Measurements from ENCODE around the gene HSPE1.
"Not testable (repeated sequence)": the region's sequence is repeated elsewhere in the genome, so short reads cannot be mapped to it uniquely, and the experiment has no call there.

HSPE1 gene

DNA sequence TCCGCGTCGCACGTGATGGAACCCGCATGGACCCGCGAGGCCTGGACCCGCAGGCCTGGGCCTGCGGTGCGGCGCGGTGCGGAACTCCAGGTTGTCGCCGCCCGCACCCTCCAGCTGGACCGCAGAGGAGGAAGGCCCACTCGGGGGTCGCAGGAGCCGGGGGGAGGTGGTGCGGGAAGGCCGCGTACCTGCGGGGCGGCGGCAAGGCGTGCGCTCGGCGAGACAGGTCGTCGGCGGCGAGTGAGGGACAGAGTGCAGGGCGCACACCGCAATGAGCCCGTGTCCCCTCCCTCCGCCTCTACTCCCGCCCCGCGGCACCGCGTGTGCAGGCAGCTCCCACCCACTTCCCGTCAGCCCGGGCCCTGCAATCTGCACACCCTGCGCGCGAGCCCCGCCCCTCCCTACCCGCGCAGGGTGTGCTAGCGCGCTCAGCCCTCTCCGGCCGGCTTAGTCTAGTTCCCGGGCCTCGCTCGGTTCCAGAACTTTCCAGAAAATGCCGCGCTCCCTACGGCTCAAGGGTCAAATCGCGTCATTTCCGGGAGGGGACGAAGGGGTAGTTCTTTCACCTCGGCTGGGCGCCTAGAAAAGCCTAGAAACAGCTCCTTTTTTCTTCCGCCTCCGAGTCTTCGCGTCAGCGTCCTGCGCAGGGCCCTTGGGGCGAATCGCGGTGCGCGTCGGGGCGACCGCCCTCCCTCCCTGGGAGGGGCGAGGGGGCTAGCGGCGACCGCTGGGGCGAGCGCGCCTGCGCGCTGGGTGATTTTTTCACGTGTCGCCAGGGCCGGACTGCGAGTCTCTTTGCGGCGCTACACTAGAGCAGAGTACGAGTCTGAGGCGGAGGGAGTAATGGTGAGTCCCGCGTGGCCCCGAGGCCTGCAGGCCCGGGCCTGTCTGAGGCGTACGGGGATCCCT lies at the start of gene HSPE1, which contains the start of gene HSPD1:
TSS of gene HSPE1 (plus strand) at position 786 of the 909 bp plus-strand sequence. CDS start at position 844, 58 bp downstream.
TSS of gene HSPD1 (minus strand) at position 247 of the 909 bp plus-strand sequence. CDS start 992 bp downstream, outside the sequence.
- peak; percentile 97 for DNase-seq

DNA sequence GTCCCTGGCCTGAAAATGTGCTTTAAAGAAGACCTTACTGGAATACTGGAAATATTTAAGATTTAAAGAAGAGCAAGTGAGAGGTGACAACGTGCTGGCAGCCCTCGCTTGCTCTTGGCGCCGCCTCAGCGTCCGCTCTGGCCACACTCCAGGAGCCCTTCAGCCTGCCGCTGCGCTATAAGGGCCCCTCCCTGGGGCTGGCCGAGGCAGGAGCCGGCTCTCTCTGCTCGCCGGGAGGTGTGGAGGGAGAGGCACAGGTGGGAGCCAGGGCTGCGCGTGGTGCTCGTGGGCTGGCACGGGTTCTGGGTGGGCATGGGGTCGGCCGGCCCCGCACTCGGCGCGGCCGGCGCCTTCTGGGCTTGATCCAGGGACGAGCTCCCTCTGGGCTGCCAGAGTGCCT lies 49.7 kb upstream of the HSPE1 start:
- no peak for DNase-seq

DNA sequence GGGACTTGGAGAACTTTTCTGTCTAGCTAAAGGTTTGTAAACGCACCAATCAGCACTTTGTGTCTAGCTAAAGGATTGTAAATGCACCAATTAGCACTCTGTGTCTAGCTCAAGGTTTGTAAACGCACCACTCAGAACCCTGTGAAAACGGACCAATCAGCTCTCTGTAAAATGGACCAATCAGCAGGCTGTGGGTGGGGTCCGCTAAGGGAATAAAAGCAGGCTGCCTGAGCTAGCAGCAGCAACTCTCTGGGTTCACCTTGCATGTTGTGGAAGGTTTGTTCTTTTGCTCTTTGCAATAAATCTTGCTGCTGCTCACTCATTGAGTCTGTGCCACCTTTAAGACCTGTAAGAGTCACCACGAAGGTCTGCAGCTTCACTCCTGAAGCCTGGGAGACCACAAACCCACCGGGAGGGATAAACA lies 49.2 kb upstream of the HSPE1 start:
- DNase-seq = not testable (repeated sequence)

DNA sequence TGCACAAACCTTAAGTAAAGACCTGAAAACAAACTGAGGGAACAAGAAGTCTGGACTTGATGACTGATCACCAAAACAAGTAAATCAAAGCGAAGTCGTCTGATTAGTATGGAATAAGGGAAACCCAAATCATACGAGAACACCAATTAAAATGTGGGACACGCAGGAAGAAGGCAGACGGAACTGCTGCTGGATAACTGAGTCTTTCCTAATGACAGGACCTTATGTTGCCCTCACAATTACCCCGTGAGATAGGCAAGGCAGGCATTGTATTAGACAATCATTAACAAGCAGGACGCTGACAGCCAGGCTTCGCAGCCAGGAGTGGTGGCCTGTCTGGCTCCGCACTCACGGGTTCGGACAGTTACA lies 47.4 kb upstream of the HSPE1 start:
- no peak for DNase-seq

DNA sequence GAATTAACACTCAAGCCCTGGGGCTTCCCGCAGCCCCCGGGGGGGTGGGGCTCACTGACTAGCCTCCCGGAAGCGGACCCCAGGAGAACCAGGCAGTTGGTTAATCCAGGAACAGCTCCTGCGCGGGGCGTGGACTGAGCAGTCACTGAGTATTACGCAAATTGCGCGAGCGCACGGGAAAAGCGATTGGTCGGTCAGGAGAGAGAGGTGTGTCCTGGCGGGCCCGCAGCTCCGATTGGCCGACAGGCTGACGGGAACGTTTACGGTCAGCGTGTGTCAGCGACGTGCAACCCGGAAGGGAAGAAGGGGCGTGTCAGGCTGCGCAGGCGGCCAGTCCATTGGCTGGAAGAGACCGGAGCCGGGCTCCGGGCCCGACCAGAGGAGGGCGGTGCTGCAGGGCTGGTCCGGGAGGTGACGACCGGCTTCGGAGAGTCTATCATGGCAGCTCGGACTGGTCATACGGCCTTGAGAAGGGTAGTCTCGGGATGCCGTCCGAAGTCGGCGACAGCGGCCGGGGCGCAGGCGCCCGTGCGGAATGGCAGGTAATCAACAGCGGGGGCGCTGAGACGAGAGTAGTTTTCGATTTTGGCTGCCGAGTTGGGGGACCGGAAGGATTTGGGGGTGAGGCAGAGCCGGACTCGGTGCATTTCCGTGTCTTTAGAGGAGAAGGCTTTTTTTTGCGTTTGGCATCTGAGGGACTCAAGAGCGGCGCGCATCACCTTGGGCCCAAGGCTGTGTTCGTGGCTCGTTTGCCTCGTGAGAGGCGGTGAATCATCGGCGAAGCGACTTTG lies 46.9 kb upstream of the HSPE1 start, which contains the start of gene COQ10B:
TSS of gene COQ10B (plus strand) at position 430 of the 791 bp plus-strand sequence. CDS start at position 439, 9 bp downstream.
- peak; percentile 97 for DNase-seq

DNA sequence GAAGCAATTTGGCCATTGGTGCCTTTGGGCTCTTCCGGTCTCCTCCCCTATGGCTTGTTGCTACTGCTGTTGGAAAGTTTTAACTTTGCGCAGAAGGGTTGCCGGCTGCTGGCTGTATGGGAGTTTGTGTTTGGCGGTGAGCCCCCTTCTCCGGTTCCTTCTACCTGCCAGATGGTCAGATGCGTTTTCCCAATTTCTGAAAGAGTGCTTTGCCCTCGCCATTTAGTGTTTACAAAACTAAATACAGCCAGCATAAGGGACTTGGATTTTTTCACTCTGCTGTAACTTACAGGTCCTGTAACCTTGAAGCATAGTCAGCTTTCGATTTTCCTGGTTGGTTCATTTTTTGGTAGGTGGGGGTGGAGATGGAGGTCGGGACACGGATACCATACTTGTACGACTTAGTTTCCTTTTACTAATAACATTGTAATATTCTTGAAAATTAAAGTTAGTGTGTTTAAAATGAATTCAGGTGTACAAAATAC lies 46.2 kb upstream of the HSPE1 start:
- DNase-seq = no peak

DNA sequence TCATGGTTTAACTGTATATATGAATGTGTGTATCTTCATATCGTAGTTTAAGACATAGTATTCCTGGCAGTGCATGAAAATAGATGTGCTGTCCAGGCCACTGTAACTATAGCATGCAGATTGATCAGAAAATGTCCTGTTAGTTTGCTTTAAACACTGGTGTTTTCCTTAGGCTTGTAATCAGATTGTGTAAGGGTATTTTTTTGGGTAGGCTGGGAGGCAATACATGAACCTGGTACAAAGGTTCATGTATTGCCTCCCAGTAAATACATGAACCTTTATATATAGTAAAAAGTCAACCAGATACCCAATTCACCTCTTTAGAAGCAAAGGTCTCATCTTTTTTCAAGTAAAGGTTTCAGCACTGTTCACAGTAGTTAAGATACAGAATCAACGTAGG lies 45.3 kb upstream of the HSPE1 start:
- DNase-seq = no peak

DNA sequence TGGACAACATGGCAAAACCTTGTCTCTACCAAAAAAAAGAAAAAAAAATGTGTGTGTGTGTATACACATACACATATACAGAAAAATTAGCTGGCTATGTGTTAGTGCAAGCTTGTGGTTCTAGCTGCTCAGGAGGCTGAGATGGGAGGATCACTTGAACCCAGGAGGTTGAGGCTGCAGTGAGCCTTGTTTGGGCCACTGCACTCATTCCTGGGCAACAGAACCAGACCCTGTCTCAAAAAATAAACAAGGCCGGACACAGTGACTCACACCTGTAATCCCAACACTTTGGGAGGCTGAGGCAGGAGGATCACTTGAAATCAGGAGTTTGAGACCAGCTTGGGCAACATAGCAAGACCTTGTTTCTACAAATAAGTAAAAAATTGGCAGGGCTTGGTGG lies 44.8 kb upstream of the HSPE1 start:
- no peak for DNase-seq

DNA sequence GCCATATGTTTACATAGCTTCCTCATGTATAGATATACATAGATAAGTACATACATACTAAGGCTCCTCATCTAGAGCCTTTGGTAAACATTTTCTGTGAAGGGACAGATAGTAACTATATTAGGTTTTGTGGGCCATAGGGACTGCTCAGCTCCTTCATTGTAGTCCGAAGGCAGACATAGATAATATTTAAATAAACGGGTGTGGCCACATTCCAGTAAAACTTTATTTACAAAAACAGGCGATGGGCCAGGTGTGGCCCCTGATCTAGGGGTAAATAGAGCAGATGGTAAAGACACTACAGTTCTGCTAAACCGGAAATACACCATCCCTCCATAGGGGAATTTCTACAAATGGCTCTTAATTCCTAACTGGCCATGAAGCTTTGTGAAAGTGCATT lies 39.5 kb upstream of the HSPE1 start:
- no peak for DNase-seq

DNA sequence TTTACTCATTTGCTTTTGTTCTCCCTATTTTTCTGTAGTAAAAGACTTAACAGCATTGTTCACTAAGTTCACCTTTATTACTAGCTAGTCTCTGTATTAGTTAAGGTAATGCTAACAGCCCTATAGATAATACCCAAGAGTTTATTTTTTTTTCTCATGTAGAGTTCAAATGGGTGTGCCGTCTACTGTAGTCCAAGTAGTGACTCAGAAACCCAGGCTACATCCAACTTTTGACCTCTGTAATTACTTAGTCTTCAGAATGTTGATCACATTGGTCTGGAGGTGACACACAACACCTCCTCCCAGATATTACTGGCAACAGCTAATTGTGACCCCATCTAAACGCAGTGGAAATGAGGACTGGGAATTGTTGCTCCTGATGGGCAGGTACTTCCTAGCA lies 39.1 kb upstream of the HSPE1 start:
- no peak for DNase-seq

DNA sequence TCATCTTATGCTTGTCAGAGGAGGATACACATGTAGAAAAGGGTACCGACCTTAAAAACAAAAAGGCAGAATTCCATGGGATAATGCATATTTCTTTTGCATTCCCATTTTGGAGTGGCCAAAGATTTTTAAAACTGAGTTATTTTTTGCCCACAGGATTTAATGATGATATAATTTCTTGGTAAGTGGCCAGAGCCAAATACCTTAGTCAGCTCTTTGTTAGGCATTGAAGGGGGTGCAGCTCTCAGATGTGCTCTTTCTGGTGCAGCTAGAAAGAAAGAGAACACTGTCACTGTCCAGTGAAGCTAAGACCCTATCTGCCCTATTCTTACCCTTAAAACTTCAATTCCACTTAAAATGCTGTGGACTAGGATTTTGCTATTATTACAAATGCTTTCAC lies 36.0 kb upstream of the HSPE1 start:
- no peak for DNase-seq

DNA sequence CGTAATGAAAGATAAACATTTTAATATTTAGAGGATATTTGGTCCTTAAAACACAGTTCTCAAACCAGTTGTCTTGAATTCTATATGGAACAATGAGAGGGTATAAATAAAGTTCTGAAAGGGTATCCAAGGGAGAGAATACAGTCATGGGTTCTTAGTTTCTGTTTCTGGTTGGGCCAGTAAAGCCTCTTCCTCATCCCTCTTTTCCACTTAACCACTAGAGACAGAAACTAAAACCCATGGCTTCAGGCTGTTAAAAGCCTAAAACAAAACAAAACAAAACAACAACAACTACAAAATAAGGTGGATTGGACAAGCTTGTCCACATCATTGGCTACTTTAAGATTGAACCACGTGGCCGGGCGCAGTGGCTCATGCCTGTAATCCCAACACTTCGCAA lies 28.0 kb upstream of the HSPE1 start:
- DNase-seq = no peak

DNA sequence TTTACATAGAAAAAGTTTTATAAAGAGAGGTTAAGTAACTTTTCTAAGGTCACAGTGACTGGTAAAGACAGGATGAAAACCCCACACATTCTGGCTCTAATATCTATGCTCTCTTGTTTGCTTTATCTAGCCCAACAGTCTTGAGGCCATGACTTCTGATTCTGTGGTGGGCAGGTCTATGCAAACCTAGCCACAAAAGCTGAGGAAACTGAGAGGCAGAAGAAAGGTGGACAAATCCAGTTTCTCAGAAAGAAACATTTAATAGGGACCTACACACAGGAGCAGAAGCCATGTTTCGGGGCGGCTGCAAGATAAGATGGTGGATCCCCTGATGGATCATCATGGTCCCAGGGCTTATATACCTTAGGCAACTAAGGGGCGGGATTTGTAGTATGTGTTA lies 22.4 kb upstream of the HSPE1 start:
- no peak for DNase-seq

DNA sequence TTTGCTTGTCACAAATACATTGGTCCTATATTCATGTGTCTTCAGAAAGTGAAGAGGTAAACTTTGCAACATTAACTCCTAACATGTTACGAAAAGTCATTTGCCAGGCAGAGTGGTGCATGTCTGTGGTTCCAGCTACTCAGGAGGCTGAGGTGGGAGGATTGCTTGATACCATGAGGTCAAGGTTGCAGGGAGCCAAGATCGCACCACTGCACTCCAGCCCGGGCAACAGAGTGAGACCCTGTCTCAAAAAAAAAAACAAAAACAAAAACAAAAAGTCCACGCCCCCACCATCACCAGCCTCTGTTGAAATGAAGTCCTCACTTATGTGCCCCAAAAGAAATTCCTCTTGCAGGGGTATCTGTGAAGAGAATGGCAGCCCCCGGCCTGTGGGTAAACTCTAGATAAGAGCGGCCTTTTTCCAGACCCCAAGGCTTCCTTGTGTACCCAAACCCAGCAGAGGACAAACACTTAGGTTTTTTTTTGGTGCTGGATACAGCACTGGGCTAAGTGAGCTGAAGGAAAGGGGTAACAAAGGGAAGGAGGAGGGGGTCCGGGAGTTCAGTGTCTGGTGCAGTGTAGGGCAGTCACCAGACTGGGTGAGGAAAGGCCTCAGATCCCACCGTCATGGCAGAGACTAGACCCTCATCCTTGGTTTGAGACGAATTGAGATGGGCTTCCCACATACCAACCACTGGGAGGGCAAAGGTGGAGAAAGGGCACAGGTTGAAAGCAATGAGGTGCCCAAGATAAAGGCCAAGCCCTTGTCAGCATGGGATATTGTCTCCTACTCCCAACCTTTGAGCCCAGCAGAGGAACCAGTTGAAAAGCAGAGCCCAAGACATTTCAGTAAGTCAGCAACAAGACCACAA lies 19.8 kb upstream of the HSPE1 start:
- no peak for DNase-seq

DNA sequence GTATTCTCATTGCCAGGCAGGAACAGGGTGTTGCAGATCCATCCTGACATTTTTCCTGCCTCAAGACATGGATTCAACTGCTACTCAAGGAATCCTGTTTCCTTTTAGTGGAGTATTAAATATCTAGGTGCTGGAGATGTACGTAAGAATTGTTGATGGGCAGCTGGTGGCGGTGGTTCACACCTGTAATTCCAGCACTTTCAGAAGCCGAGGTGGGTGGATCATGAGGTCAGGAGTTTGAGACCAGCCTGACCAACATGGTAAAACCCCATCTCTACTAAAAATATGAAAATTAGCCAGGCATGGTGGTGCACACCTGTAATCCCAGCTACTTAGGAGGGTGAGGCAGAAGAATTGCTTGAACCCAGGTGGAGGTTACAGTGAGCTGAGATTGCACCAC lies 15.9 kb upstream of the HSPE1 start:
- DNase-seq = not testable (repeated sequence)

DNA sequence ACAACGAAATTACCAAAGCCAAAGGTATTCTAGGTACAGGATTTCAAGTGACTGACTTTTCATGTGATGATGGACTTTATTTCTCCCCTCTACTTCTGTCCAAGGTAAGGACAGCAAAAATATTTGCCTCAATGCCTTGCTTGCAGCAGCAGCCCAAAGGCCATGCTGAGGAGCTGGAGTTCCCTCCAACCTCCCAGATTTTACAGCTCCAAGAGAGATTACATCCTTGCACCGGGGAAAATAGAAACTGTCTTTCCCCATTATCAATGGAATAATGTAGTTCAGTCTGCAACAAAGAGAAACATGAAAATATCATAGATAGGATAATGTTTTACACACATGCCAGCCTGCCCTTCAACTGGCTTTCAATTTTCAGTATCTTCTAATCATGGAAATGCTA lies 14.0 kb upstream of the HSPE1 start:
- no peak for DNase-seq

DNA sequence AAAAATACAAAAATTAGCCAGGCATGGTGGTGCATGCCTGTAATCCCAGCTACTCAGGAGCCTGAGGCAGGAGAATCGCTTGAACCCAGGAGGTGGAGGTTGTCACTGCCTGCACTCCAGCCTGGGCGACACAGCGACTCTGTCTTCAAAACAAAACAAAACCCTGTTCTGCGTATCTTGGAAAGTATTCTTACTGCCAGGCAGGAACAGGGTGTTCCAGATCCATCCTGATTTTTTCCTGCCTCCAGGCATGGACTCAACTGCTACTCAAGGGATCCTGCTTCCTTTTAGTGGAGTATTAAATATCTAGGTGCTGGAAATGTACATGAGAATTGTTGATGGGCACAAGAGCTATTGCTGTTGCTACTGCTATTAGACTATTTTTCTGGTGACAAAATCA lies 12.8 kb upstream of the HSPE1 start:
- no peak for DNase-seq

DNA sequence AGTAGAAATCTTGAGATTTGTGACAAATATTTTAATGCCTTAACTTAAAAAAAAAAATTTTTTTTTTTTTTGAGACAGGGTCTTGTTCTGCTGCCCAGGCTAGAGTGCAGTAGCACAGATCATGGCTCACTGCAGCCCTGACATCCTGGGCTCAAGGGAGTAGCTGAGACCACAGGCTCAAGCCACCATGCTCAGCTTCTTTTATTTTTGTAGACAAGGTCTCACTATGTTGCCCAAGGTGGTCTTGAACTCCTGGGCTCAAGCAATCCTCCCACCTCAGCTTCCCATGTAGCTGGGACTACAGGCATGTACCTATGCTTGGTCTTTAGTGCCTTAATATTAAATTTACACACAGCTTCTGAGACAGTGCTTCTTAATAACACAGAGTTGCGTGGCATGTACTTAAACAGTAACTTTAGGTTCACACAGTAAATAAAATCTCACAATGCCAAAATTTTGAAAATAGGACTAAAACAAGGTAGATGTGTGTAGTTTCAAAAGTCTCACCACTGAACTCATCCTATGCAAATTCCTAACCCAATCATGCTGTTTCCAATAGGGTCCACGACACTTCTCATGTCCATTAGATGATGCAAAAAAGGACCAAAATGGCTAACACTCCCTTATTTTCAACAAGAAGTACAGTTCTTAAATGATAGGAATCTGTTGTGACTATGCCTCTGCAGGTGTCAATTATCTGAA lies 4.6 kb upstream of the HSPE1 start:
- no peak for DNase-seq

DNA sequence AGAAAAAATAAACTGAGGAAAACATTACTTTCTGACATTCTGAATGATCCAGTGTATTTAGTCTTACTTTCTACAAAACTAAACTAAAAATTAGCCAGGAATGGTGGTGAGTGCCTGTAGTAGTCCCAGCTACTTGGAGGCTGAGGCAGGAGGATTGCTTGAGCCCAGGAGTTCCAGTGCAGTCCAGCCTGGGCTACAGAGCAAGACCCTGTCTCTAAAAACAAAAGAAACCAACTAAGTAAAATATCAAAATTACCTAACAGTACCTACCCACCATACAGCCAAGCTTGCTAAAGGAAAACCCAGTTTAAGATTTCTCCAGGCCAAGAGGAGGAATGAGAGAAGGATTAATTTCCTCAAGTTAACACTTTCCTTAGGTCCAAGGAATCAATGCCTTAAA lies 3.5 kb upstream of the HSPE1 start:
- no peak for DNase-seq

DNA sequence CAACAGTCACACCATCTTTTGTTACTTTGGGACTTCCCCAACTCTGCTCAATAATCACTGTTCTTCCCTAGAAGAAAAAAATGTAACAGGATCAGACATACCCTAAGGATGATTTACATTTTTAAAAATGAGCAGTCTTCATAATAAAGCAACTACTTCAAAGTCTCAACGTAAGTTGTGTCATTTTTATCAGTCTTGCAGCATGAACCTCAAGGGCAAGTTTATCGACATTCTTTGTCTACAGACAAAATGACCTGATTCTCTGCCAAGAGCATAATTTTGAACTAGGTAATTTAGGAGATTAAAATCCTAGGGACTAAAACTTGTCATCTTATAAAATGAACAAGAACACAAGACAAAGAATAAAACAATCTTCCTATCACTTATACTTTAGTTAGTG lies 2.9 kb upstream of the HSPE1 start:
- no peak for DNase-seq

DNA sequence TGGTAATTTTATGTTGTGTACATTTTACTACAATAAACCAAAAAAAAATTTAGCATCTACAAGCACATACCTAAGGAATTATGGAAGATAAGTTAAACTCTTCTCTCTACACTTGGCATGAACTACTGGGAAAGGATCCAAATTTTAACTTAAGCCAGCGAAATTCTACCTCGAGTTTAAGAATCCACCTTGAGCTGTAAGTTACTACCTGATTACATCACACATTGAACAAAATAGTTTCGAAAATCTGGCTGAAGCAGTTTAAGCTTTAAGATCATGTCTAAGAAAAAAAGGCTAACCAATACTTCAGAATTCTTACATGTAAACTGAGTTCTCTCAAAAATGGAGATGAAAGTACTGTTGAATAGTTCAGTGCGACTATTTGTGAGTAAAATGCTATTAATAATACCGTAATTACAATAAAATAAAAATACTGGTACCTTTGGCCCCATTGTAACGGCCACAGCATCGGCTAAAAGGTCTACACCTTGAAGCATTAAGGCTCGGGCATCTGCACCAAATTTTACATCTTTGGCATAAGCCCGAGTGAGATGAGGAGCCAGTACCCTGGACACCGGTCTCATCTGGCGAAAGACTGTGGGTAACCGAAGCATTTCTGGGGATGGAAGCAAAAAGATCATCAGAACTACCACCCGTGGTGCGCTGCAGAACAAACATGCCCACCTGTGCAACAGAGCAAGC lies 1.8 kb upstream of the HSPE1 start:
- DNase-seq = no peak

All from NCI-H1436 (cell line).